ENCODE results near the gene ZCCHC14.

ZCCHC14 gene

GRCh38 chr16:87434146-87434667, 58.6 kb downstream of the ZCCHC14 start:
- DNase-seq: peak in 1 of 51 donors; percentile 19

DNA sequence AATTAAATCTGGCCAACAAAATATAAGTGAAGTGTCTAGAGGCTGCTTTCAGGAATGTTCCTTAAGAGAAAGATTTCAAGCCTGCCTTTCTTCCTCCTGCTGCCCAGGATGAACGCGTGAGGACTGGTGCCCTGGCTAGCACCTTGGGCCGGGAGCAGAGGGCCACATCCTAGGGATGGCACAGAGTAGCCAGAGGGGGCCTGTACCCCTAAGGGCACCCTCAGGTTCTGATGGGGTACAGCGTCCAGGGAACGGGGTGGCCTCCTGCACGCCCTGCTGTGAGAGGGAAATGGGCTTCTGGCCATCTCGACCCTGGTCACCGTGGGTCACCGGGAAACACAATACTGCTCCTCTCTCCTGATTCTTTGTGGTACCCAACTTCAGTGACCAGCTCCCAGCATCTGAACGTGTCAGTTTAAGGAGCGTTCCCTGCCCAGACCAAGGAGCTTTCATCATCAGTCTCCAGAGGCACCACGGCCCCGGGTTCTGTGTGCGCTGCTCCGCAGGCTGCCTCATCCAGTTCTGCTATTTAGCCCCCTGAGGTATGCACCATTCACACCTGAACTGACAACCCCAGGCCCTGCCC, 60.4 kb downstream of the ZCCHC14 start:
- no peak for DNase-seq

DNA sequence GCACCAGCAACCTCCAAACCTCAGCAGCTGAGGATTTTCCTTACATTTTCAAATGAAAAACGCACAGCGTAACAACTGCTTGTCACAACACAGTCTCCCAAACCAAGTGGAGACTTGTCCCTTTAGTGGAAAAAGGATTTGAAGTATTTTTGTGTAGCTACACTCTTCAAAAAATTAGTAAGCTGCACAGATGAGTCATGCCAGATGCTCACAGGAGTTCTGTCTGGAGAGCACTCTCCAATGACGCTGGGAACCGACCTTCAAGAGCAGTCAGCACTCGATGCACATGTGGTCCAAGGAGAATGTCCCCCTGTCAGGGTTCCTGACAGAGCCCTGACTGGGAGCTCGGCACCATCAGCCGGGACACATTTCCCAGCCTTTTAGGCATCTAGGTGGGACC, 60.9 kb downstream of the ZCCHC14 start:
- DNase-seq: peak in 2 of 51 donors; percentile 18 to 38

GRCh38 chr16:87426423-87427215, 66.2 kb downstream of the ZCCHC14 start:
- no peak for DNase-seq

- no peak for DNase-seq
Observed at GRCh38 chr16:87425941-87426340, 66.9 kb downstream of the ZCCHC14 start.

DNA sequence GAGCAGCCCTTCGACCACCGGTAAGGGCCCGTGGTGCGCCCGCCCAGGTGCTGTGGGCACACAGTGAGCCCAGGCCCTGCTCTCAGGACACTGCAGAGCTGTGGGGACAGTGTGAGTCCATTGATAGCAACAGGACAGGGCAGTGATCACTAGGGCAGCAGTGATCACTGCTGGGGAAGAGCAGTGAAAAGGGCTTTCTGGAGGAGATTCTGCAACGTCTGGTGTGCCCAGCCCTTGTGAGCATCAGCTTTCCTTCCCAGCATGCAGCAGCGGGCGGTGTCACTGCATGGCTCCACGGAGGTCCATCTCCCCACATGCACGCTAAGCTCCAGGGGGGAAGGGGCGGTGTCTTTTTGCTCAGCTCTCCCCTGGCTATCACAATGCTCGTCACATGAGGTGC, 68.6 kb downstream of the ZCCHC14 start:
- no peak for DNase-seq

DNA sequence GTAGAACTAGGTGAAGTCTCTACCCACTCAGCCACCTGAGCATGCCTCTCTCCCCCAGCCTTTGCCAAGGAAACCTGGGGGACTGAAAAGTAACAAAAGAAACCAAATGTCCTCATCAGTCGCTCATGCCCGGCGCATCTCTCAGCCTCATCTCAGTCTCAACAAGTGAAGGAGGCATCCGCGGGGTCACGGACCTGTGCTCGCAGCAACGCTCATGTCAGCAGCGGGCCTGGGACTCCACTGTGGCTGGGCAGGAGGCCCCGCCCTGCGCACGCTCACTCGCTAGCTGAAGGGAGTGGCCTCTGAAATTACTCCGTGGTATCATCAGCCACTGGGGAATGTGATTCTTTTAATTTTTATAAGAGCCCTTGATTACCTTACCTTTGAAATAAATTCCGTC, 69.4 kb downstream of the ZCCHC14 start:
- DNase-seq: no peak

- DNase-seq: no peak
Observed at GRCh38 chr16:87422106-87422505, 70.7 kb downstream of the ZCCHC14 start.

GRCh38 chr16:87421003-87421912, 71.6 kb downstream of the ZCCHC14 start:
- no peak for DNase-seq

DNA sequence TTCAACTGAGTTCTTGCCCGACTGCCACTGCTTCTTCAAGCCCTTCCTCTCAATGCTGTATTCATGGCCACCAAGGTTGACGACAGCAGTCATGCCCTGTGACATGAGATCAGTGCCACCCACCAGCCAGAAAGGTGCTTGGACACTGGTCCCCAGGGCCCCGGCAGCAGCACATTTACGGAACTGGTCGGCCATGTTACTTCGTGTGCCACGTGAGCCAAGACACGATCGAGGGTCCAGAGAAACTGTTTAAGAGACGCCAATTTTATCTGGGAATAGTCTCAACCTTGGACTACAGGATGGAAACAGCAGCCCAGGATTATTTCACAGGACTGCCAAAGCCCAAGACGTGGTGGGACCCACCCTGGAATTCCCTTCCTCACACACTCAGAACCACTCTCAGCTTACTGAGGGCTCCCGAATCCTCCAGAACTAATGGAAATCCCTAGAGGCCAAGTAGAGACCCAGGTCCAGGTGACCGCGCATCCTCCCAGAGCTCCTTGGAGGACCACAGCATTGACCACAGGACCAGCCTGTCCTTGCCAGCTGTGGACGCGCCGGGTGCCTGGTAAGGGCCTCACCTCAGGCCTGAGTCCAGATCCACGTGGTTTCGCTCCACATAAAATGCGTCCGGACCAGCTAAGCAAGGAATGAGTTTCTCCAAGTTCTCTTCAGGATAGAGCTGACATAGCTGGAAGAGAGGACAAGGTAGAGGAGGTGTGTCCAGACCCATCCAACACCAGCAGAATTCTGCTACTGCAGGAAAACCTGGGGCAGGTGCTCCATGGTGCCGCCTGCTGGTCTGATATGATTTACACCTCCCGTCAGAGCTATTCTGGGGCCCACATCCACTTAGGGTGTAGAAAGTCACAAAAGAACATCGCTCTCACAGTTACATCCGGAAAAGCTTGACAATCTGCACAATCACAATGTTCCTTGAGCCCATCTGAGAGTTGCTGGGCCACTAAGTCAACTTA, 72.5 kb downstream of the ZCCHC14 start:
- DNase-seq: no peak

DNA sequence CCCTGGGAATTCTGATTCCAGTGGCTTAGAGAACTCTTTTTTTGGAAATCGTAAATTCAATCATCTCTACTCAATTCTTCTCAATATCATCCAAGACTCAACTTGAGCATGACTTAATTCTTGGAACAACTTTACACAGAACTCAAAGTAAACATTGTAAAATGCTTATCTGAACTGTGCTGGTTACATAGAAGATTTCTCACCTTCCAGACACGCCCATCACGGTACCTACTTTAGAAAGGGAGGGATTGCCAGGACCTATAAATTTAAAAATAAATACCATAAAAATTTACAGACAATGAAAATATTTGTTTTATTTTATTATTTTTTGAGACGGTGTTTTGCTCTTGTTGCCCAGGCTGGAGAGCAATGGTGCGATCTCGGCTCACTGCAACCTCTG, 74.2 kb downstream of the ZCCHC14 start:
- DNase-seq: no peak

DNA sequence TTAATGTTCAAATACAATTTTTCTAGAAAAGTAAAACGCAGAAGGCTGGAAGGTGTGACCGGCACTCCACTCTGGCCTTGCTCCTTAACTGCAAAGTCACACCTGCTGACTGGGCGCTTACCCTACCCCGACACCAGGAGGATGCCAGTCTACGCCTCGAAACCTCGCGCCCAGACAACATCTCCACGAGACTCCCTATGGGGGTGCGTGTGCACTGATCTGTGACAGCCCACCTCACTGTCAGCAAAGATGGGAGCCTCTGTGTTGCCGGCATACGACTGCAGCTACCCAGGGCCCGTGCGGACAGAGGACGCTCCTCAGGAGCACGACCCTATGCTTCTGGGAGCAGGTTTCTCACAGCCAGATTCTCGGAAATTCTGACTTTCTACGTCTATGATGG, 74.6 kb downstream of the ZCCHC14 start:
- DNase-seq: no peak

DNA sequence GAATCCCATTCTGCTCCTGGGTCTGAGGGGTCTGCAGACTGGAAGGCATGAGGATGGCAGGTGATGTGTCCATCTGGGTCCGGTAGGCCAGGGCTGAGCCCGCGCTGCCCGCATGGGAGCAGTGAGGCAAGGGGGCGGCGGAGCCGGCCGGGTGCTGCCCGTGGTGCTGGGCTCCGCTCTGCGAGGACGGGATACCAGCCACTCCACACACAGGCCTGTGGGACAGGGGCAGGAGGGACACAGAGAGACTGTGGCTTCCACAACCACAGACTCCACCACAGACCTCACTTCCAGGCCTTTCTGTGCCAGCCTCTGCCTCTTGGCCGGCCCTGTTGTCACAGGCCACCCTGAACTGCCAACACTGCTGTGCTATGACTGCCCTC, 75.3 kb downstream of the ZCCHC14 start:
- DNase-seq: no peak

DNA sequence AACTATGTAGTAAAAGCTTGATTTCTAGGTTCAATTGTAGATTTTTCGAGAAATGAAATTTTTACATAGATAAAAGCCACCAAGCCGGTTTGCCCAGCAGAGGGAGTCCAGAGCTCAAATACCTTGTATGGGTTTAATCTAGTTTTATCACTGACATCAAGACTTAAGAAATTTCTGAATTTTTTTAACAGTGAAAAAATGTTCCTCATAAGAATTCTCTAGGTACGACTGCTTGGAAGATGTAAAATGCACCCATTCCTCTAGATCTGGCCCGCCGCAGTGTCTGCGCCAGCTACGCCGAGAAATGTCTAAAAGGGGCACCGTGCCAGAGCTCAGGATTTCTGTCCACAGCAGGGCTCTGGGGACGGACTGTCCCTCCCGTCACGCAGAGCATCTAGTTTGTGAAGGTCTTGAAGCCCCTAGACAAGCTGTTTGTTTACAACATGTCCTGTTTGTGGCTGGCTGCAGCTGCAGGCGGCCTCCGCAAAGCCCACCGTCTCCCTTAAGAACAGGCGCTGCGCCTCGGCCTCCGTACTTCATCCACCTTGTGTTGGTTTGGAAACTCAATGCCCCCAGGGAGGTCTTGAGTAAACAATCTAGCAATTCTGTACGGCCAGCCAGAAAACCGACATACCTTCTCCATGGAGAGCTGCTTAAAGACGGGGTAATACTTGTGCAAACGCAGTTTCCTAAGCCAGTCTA, 75.8 kb downstream of the ZCCHC14 start:
- peak in 8 of 51 donors; percentile 13 to 40 (median 18) for DNase-seq

DNA sequence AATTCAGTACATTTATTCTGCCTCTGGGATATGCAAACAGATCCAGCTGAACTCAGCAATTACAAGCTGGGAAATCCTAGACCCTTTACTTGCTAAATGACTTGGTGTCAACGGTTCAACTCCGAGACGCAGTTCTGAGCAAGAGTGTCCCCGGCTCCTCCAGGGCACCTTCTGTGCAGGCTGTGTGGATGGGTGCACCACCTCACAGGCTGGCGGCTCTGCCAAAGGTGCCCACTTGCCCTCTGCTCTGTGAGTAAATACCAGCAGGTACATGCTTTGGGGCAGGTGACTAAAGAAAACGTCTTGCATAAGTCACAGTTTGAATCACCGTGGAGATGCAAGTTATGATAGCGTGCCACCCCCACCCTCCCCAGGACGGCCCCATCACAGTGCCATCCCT, 77.4 kb downstream of the ZCCHC14 start:
- no peak for DNase-seq

GRCh38 chr16:87414251-87414680, 78.6 kb downstream of the ZCCHC14 start:
- no peak for DNase-seq

GRCh38 chr16:87412996-87413421, 79.8 kb downstream of the ZCCHC14 start:
- no peak for DNase-seq

GRCh38 chr16:87412371-87412995, 80.3 kb downstream of the ZCCHC14 start:
- no peak for DNase-seq

Data from hypothalamus (tissue), 51 donors.